UCSD-AML1 (cell line): ENCODE data around the gene BAZ2B.

Experiments
- DNase-seq: peaks from one replicate; lab custom pipeline; 2025; ENCODE audit not compliant: unreplicated experiment; lab: John Stamatoyannopoulos, UW

BAZ2B gene

GRCh38 chr2:159585622-159586021 lies 30.7 kb downstream of the BAZ2B start:
- DNase-seq = no peak

- no peak for DNase-seq
These were observed 31.6 kb downstream of the BAZ2B start for GRCh38 chr2:159584796-159585195.

GRCh38 chr2:159573846-159574606 lies 42.3 kb downstream of the BAZ2B start:
- no peak for DNase-seq

GRCh38 chr2:159573294-159573693 lies 43.1 kb downstream of the BAZ2B start:
- DNase-seq = no peak

GRCh38 chr2:159572459-159572858 lies 43.9 kb downstream of the BAZ2B start:
- no peak for DNase-seq

- DNase-seq = no peak
These were observed 44.6 kb downstream of the BAZ2B start for GRCh38 chr2:159571540-159572260.

GRCh38 chr2:159564081-159564480 lies 52.3 kb downstream of the BAZ2B start:
- no peak for DNase-seq

- no peak for DNase-seq
These were observed 54.1 kb downstream of the BAZ2B start for GRCh38 chr2:159562248-159562647.

GRCh38 chr2:159561786-159562185 lies 54.6 kb downstream of the BAZ2B start:
- no peak for DNase-seq

GRCh38 chr2:159561242-159561641 lies 55.1 kb downstream of the BAZ2B start:
- no peak for DNase-seq

GRCh38 chr2:159559034-159559433 lies 57.3 kb downstream of the BAZ2B start:
- DNase-seq = no peak

GRCh38 chr2:159558479-159558878 lies 57.9 kb downstream of the BAZ2B start:
- DNase-seq = no peak

- no peak for DNase-seq
These were observed 58.8 kb downstream of the BAZ2B start for GRCh38 chr2:159557437-159558034.

GRCh38 chr2:159555651-159556392 lies 60.5 kb downstream of the BAZ2B start:
- DNase-seq = no peak

- no peak for DNase-seq
These were observed 62.6 kb downstream of the BAZ2B start for GRCh38 chr2:159553727-159554126.

GRCh38 chr2:159551806-159552205 lies 64.5 kb downstream of the BAZ2B start:
- no peak for DNase-seq

GRCh38 chr2:159550231-159550630 lies 66.1 kb downstream of the BAZ2B start:
- no peak for DNase-seq

GRCh38 chr2:159549234-159549633 lies 67.1 kb downstream of the BAZ2B start:
- no peak for DNase-seq

- no peak for DNase-seq
These were observed 69.5 kb downstream of the BAZ2B start for GRCh38 chr2:159546716-159547430.

- no peak for DNase-seq
These were observed 70.3 kb downstream of the BAZ2B start for GRCh38 chr2:159546039-159546438.

GRCh38 chr2:159545085-159545484 lies 71.3 kb downstream of the BAZ2B start:
- no peak for DNase-seq
